ENCODE data around the gene PPP1R36. TPM values are rescaled to one million over a fixed set of nuclear protein-coding genes. Genes with fewer than 3 reads are reported as not detected.

The PPP1R36 gene
- total and polyA plus RNA-seq, 2 donors (not counting 3 experiments of a cell fraction or from before 2014, with no cell fraction given) = 0.28 to 0.60 TPM

DNA sequence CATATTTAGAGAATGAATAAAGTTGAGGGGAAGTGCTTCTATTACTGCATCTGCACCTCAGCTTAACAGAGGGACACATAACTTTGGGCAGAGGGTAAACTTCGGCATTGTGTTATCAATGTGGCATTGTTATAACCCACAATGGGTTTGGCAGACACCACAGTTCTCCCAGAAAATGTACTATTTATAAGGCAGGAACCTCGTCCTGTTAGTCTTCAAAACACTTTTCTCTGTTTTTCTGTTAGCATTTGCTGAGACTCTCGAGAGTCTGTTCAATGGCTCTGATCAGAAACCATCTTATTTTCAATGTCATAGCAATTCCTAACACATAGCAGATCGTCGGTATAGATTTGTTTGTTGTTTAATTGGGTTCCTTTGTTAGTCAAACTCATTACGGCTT lies 13.9 kb downstream of the PPP1R36 start:
- no peaks in the 10 kb centered on the region for H3K27me3 ChIP-seq (ENCODE audit: control insufficient read depth in 2 of 2, insufficient read depth in 2 of 2, low read length in 2 of 2)
- H3K9me1 ChIP-seq (replicated peaks; ENCODE audit: control insufficient read depth, extremely low read depth, insufficient read depth, low read length) = no peaks in the 10 kb centered on the region
- H3K4me3 ChIP-seq (replicated peaks in 1 of 3; ENCODE audit: insufficient read depth in 1 of 3, low read depth in 1 of 3, low read length in 3 of 3) = no peak overlapping the region
- H3K79me2 ChIP-seq (ENCODE audit: control insufficient read depth, insufficient read depth, low read length) = no peaks in the 10 kb centered on the region
- H3K27ac ChIP-seq (ENCODE audit: insufficient read depth, low read depth, low read length) = no peak overlapping the region
- H3K36me3 ChIP-seq (ENCODE audit: control insufficient read depth in 2 of 2, extremely low read depth in 1 of 2, insufficient read depth in 2 of 2, low read length in 2 of 2) = no peaks in the 10 kb centered on the region
- DNase-seq (ENCODE audit: low read depth, low spot score) (no peak), FAIRE-seq (no peak)
- TF ChIP-seq POLR2A (IDR thresholded peaks at IDR 0.05; ENCODE audit: low read depth, low read length) (no peak), JUN (IDR thresholded peaks at IDR 0.05; ENCODE audit: borderline replicate concordance, insufficient read depth, insufficient read length, low read depth) (no peak), EZH2 (IDR thresholded peaks at IDR 0.05; ENCODE audit: borderline replicate concordance, low read depth, low read length, severe bottlenecking) (no peak), MYC (IDR thresholded peaks at IDR 0.05; ENCODE audit: low read depth, low read length) (no peak), POLR2AphosphoS5 (IDR thresholded peaks at IDR 0.05; ENCODE audit: insufficient read depth, low read depth, low read length) (no peak), GATA2 (IDR thresholded peaks at IDR 0.05; ENCODE audit: insufficient read depth, insufficient read length, low read depth, low read length) (no peak), FOS (IDR thresholded peaks at IDR 0.05; ENCODE audit: borderline replicate concordance, insufficient read depth, low read length) (no peak)
- TF ChIP-seq, protein P1, sequence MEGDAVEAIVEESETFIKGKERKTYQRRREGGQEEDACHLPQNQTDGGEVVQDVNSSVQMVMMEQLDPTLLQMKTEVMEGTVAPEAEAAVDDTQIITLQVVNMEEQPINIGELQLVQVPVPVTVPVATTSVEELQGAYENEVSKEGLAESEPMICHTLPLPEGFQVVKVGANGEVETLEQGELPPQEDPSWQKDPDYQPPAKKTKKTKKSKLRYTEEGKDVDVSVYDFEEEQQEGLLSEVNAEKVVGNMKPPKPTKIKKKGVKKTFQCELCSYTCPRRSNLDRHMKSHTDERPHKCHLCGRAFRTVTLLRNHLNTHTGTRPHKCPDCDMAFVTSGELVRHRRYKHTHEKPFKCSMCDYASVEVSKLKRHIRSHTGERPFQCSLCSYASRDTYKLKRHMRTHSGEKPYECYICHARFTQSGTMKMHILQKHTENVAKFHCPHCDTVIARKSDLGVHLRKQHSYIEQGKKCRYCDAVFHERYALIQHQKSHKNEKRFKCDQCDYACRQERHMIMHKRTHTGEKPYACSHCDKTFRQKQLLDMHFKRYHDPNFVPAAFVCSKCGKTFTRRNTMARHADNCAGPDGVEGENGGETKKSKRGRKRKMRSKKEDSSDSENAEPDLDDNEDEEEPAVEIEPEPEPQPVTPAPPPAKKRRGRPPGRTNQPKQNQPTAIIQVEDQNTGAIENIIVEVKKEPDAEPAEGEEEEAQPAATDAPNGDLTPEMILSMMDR (IDR thresholded peaks at IDR 0.05; ENCODE audit: extremely low read depth in 1 of 2, insufficient read depth in 1 of 2, low read depth in 1 of 2, low read length in 2 of 2) = no peak
- TF ChIP-seq, protein P2, sequence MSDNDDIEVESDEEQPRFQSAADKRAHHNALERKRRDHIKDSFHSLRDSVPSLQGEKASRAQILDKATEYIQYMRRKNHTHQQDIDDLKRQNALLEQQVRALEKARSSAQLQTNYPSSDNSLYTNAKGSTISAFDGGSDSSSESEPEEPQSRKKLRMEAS (IDR thresholded peaks at IDR 0.05; ENCODE audit: insufficient read depth, insufficient read length) = no peak
- ChIA-PET CTCF (interaction anchor here (1.2 to 2.7 kb wide), 4 partner anchors 9 to 23 kb away, joined by 3 to 8 read pairs (median 4); partner anchors contain the start of gene HSPA2), POLR2A (no interaction called here)
- no peak overlapping the region for H2AFZ ChIP-seq (ENCODE audit: low read depth, low read length)
- H3K9me3 ChIP-seq (replicated peaks; ENCODE audit: control insufficient read depth, insufficient read depth, low read length) = no peaks in the 10 kb centered on the region
- H4K20me1 ChIP-seq (replicated peaks; ENCODE audit: control insufficient read depth, extremely low read depth, insufficient read depth, low read length) = no peaks in the 10 kb centered on the region
- peaks cover 24% of the 10 kb centered on the region for H3K4me1 ChIP-seq (ENCODE audit: control insufficient read depth, extremely low read depth, insufficient read depth, low read length)
- H3K9ac ChIP-seq (replicated peaks; ENCODE audit: extremely low read depth, insufficient read depth, low read length) = no peak overlapping the region
- H3K4me2 ChIP-seq (ENCODE audit: insufficient read depth, low read length) = no peak overlapping the region
- dilution Hi-C loops (cut with MboI; ENCODE audit: extremely low pct_ligation_motif_present, low sequenced_read_pairs) = no loop called here
- intact Hi-C loops (cut with micrococcal nuclease) = no loop called here
- no TSS peak for BruUV-seq (replicated peaks)
